Mesendoderm (in vitro differentiated cells): ENCODE data around the gene INPP5B.
"Not testable (repeated sequence)": the region's sequence is repeated elsewhere in the genome, so short reads cannot be mapped to it uniquely, and the experiment has no call there.

Experiments
- DNase-seq: peaks from one replicate; pipeline ENCODE4 v3.0.0; 2013
- H2AK5ac ChIP-seq: 2 replicates; pipeline ENCODE4 v1.6.1; 2013; ENCODE audit warnings: low read length, inconsistent platforms
- H2BK120ac ChIP-seq: 2 replicates; pipeline ENCODE4 v1.6.1; 2013; ENCODE audit warnings: low read depth, mild to moderate bottlenecking, low read length, moderate library complexity, mixed read lengths
- H2BK15ac ChIP-seq: replicated peaks from 2 replicates; pipeline ENCODE4 v1.6.1; 2013; ENCODE audit warnings: low read depth, mild to moderate bottlenecking, moderate library complexity
- H2BK5ac ChIP-seq: 2 replicates; pipeline ENCODE4 v1.6.1; 2013; ENCODE audit warnings: low read length, inconsistent platforms
- H3K18ac ChIP-seq: 2 replicates; pipeline ENCODE4 v1.6.1; 2013; ENCODE audit warnings: mild to moderate bottlenecking, low read length, mixed read lengths
- H3K23ac ChIP-seq: one replicate; pipeline ENCODE4 v1.6.1; 2013; ENCODE audit warnings: low read length
- H3K27ac ChIP-seq: 2 replicates; pipeline ENCODE4 v1.5.1; 2013; ENCODE audit warnings: low read depth, mild to moderate bottlenecking, inconsistent platforms, low read length, moderate library complexity
- H3K27me3 ChIP-seq: 2 replicates; pipeline ENCODE4 v1.6.1; 2013; ENCODE audit warnings: low read length, control low read depth, mild to moderate bottlenecking, inconsistent platforms; ENCODE audit not compliant: insufficient read depth, poor library complexity
- H3K36me3 ChIP-seq: 2 replicates; pipeline ENCODE4 v1.6.1; 2013; ENCODE audit warnings: low read length, inconsistent platforms; ENCODE audit not compliant: control insufficient read depth, insufficient read depth
- H3K4ac ChIP-seq: one replicate; pipeline ENCODE4 v1.6.1; 2013; ENCODE audit warnings: low read depth, mild to moderate bottlenecking, low read length, moderate library complexity
- H3K4me1 ChIP-seq: 2 replicates; pipeline ENCODE4 v1.6.1; 2013; ENCODE audit warnings: low read depth, low read length, inconsistent platforms; ENCODE audit not compliant: control insufficient read depth
- H3K4me2 ChIP-seq: 2 replicates; pipeline ENCODE4 v1.6.1; 2013; ENCODE audit warnings: low read length
- H3K4me3 ChIP-seq: 2 replicates; pipeline ENCODE4 v1.5.1; 2013; ENCODE audit warnings: mild to moderate bottlenecking, low read length
- H3K56ac ChIP-seq: one replicate; pipeline ENCODE4 v1.6.1; 2013; ENCODE audit warnings: low read length
- H3K79me1 ChIP-seq: 2 replicates; pipeline ENCODE4 v1.6.1; 2013; ENCODE audit warnings: low read length, inconsistent platforms
- H3K79me2 ChIP-seq: 2 replicates; pipeline ENCODE4 v1.6.1; 2013; ENCODE audit warnings: mild to moderate bottlenecking, low read length; ENCODE audit not compliant: control insufficient read depth, insufficient read depth
- H3K9ac ChIP-seq: 2 replicates; pipeline ENCODE4 v1.6.1; 2013; ENCODE audit warnings: low read length, inconsistent platforms
- H4K5ac ChIP-seq: one replicate; pipeline ENCODE4 v1.6.1; 2013; ENCODE audit warnings: low read length
- H4K8ac ChIP-seq: one replicate; pipeline ENCODE4 v1.6.1; 2013; ENCODE audit warnings: low read depth, mild to moderate bottlenecking, control low read depth, low read length, moderate library complexity
- WGBS: extraction: QIAGEN DNeasy Blood & Tissue Kit; methylation state at CpG from one replicate; pipeline ENCODE4 v1.1.7; 2013; ENCODE audit warnings: low lambda C conversion rate, missing lambda C conversion rate; ENCODE audit not compliant: insufficient coverage; ENCODE audit errors: extremely low coverage; 5-methylcytosine and 5-hydroxymethylcytosine counted together

Gene INPP5B

DNA sequence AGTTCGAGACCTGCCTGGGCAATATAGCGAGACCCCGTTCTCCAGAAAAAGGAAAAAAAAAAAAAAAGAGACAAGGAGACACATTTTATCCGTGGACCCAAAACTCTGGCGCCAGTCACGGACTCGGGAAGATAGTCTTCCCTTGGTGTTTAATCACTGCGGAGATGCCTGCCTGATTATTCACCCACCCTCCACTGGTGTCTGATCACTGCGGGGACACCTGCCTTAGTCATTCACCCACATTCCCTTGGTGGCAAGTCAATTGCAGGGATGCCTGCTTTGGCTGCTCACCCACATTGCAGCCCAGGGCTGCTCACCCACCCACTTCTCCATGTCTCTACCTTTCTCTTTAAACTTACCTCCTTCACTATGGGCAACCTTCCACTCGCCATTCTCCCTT, 38.3 kb downstream of the INPP5B start:
- not testable (repeated sequence) for H2BK120ac ChIP-seq, H3K4ac ChIP-seq, H3K79me2 ChIP-seq, H3K36me3 ChIP-seq, H3K56ac ChIP-seq, H3K4me1 ChIP-seq, H3K9ac ChIP-seq, H2AK5ac ChIP-seq, H2BK5ac ChIP-seq, H3K18ac ChIP-seq, H3K23ac ChIP-seq, H4K5ac ChIP-seq, H3K79me1 ChIP-seq, H3K27ac ChIP-seq, H2BK15ac ChIP-seq, H3K27me3 ChIP-seq, H3K4me2 ChIP-seq, DNase-seq, H3K4me3 ChIP-seq, H4K8ac ChIP-seq
- WGBS, result no CpG with 5 or more reads among the region's 10 CpGs

DNA sequence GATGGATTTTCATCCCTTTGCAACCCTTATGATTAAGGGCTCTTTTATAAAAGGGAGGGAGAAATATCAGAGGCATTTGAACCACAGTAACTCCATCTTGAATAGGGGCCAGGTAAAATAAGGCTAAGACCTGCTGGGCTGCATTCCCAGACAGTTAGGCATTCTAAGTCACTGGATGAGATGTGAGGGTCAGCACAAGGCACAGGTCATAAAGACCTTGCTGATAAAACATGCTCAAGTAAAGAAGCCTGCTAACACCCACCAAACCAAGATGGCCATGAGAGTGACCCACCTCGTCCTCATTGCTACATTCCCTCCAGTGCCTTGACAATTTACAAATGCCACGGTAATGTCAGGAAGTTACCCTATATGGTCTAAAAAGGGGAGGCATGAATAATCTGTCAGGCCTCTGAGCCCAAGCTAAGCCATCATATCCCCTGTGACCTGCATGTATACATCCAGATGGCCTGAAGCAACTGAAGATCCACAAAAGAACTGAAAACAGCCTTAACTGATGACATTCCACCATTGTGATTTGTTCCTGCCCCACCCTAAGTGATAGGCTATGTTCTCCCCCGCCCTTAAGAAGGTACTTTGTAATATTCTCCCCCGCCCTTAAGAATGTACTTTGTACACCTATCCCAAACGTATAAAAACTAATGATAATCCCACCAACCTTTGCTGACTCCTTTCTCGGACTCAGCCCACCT, 39.3 kb downstream of the INPP5B start:
- H3K18ac ChIP-seq, H3K27me3 ChIP-seq, H3K23ac ChIP-seq, H4K5ac ChIP-seq, H3K9ac ChIP-seq, H2AK5ac ChIP-seq, H3K79me2 ChIP-seq, H2BK5ac ChIP-seq, H3K27ac ChIP-seq, H3K4me3 ChIP-seq, H3K4ac ChIP-seq, DNase-seq, H3K4me1 ChIP-seq, H2BK120ac ChIP-seq, H4K8ac ChIP-seq, H3K79me1 ChIP-seq, H3K36me3 ChIP-seq, H3K4me2 ChIP-seq, H2BK15ac ChIP-seq, H3K56ac ChIP-seq: not testable (repeated sequence)
- no CpG with 5 or more reads among the region's 6 CpGs for WGBS

DNA sequence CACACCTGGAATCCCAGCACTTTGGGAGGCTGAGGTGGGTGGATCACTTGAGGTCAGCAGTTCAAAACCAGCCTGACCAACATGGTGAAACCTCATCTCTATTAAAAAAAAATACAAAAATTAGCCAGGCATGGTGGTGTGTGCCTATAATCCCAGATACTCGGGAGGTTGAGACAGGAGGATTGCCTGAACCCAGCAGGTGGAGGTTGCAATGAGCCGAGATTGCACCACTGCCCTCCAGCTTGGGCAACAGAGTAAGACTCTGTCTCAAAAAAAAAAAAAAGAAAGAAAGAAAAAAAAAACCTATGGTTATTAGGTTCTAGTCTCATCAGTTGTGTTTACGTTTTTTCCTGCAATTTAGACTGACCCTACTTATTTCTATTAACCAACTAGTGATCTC, 40.3 kb downstream of the INPP5B start:
- not testable (repeated sequence) for H3K56ac ChIP-seq, H3K9ac ChIP-seq, H3K4ac ChIP-seq, H2AK5ac ChIP-seq, H3K27me3 ChIP-seq, H4K5ac ChIP-seq, H2BK120ac ChIP-seq, DNase-seq, H3K23ac ChIP-seq, H3K79me2 ChIP-seq, H3K4me3 ChIP-seq, H3K4me1 ChIP-seq, H3K18ac ChIP-seq, H3K27ac ChIP-seq, H2BK5ac ChIP-seq, H4K8ac ChIP-seq, H3K4me2 ChIP-seq, H3K79me1 ChIP-seq, H2BK15ac ChIP-seq, H3K36me3 ChIP-seq
- WGBS, result no CpG with 5 or more reads among the region's 3 CpGs

DNA sequence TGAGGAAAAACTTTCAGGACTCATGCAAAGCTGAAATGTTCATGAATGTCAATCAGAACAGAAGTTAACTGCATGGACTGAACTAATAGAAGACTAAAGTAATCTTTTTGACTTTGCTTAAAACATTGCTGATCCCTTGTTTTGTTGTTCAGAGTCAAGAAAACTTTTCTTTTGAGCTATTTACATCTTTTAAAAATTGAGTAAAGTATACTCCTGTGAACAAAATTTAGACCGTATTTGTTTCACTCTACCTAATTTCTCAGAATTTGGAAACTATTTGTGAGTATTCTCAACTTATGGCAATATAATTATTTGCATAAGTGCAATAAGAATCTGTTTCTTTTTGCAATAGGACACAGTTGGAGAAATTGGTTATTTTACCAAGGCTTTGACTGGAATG, 41.1 kb downstream of the INPP5B start:
- Histone ChIP-seq H3K79me2 (no peaks in the 10 kb centered on the region), H3K79me1 (no peaks in the 10 kb centered on the region), H2BK120ac (no peak overlapping the region), H3K23ac (no peak overlapping the region), H3K27ac (no peak overlapping the region), H3K9ac (no peak overlapping the region), H3K4me1 (no peaks in the 10 kb centered on the region), H3K27me3 (no peaks in the 10 kb centered on the region), H4K8ac (no peak overlapping the region), H2BK5ac (no peak overlapping the region), H3K18ac (no peak overlapping the region), H4K5ac (no peak overlapping the region), H3K4me2 (no peak overlapping the region), H2BK15ac (no peak overlapping the region), H3K56ac (no peak overlapping the region), H3K4me3 (no peak overlapping the region), H2AK5ac (no peak overlapping the region), H3K4ac (no peak overlapping the region), H3K36me3 (no peaks in the 10 kb centered on the region)
- peak; percentile 32 for DNase-seq
- WGBS, result no CpG with 5 or more reads among the region's 1 CpG

DNA sequence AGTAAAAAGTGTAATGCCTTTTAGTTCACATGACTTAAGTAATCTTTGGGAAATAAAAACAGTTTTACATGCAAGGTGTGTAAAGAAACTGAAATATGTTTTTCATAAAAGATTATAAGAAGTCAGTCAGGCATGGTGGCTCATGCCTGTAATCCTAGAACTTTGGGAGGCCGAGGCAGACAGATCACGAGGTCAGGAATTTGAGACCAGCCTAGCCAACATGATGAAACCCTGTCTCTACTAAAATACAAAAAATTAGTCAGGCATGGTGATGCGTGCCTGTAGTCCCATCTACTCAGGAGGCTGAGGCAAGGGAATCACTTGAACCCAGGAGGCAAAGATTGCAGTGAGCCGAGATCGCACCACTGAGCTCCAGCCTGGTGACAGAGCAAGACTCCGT, 42.9 kb downstream of the INPP5B start:
- not testable (repeated sequence) for H2BK15ac ChIP-seq, H3K4me3 ChIP-seq, H3K27me3 ChIP-seq, DNase-seq, H4K5ac ChIP-seq, H2AK5ac ChIP-seq, H3K4me2 ChIP-seq, H3K36me3 ChIP-seq, H4K8ac ChIP-seq, H3K79me1 ChIP-seq, H2BK120ac ChIP-seq, H3K9ac ChIP-seq, H3K56ac ChIP-seq, H3K79me2 ChIP-seq, H3K4me1 ChIP-seq, H3K18ac ChIP-seq, H2BK5ac ChIP-seq, H3K27ac ChIP-seq, H3K4ac ChIP-seq, H3K23ac ChIP-seq
- WGBS, result no CpG with 5 or more reads among the region's 6 CpGs

DNA sequence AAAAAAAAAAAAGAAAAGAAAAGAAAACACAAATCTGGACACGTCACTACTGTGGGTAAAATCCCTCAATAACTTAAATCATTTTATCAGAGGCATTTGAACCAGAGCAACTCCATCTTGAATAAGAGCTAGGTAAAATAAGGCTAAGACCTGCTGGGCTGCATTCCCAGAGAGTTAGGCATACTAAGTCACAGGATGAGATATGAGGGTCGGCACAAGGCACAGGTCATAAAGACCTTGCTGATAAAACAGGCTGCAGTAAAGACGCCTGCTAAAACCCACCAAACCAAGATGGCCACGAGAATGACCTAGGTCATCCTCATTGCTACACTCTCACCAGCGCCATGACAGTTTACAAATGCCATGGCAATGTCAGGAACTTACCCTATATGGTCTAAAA, 43.9 kb downstream of the INPP5B start:
- no peak overlapping the region for H2BK5ac ChIP-seq
- H3K4me3 ChIP-seq, result no peak overlapping the region
- H4K8ac ChIP-seq, result no peak overlapping the region
- no peaks in the 10 kb centered on the region for H3K36me3 ChIP-seq
- H3K56ac ChIP-seq, result no peak overlapping the region
- DNase-seq, result no peak
- H4K5ac ChIP-seq, result no peak overlapping the region
- no peak overlapping the region for H3K27ac ChIP-seq
- no peak overlapping the region for H3K4me2 ChIP-seq
- H2BK15ac ChIP-seq, result no peak overlapping the region
- H3K9ac ChIP-seq, result no peak overlapping the region
- no peaks in the 10 kb centered on the region for H3K4me1 ChIP-seq
- no peaks in the 10 kb centered on the region for H3K79me1 ChIP-seq
- H3K27me3 ChIP-seq, result no peaks in the 10 kb centered on the region
- H2BK120ac ChIP-seq, result no peak overlapping the region
- H3K79me2 ChIP-seq, result no peaks in the 10 kb centered on the region
- no CpG with 5 or more reads among the region's 5 CpGs for WGBS
- H2AK5ac ChIP-seq, result no peak overlapping the region
- no peak overlapping the region for H3K4ac ChIP-seq
- no peak overlapping the region for H3K18ac ChIP-seq
- no peak overlapping the region for H3K23ac ChIP-seq
